IMR-90 (cell line): ENCODE data around the gene CBLIF. TPM values are rescaled to one million over a fixed set of nuclear protein-coding genes. Genes with fewer than 3 reads are reported as not detected.

Source experiments
- ATAC-seq: fragments of 200-7000 bp; cut with Tn5 transposase; 2 replicates; pipeline ENCODE4 v1.9.1; 2020; ENCODE audit warnings: low read depth, mild to moderate bottlenecking, moderate library complexity
- Bru-seq: library from RNA; stranded (reverse); fragments of 400-500 nt; gene quantifications from one replicate; lab custom pipeline; 2021; lab: Mats Ljungman, UMichigan
- BruChase-seq, 2 experiments: library from RNA; stranded (reverse); fragments of 400-500 nt; gene quantifications; one replicate each; lab custom pipeline; 2021; lab: Mats Ljungman, UMichigan
- BruUV-seq: library from RNA; stranded (reverse); fragments of 400-500 nt; replicated peaks from 2 replicates; lab custom pipeline; 2021; lab: Mats Ljungman, UMichigan
- CTCF ChIA-PET: fragments of 300-600 bp; formaldehyde crosslinking; extraction: SDS; loops from one replicate; lab custom pipeline; 2021; ENCODE audit warnings: antibody characterized with exemption; lab: Yijun Ruan, JAX
- POLR2A ChIA-PET: fragments of 300-600 bp; sonication (Branson Sonifier 250); formaldehyde crosslinking; loops from one replicate; lab custom pipeline; 2022; ENCODE audit warnings: antibody characterized with exemption; ENCODE audit not compliant: unreplicated experiment; lab: Charles Lee
- DNase-seq: peaks from one replicate; pipeline ENCODE4 v3.0.0; 2013
- H2AFZ ChIP-seq: replicated peaks from 2 replicates; pipeline ENCODE3; 2013; ENCODE audit warnings: low read length, mild to moderate bottlenecking; ENCODE audit not compliant: poor library complexity
- H2AK5ac ChIP-seq: 2 replicates; pipeline ENCODE4 v1.6.1; 2013; ENCODE audit warnings: low read depth, low read length, inconsistent platforms
- H2AK9ac ChIP-seq: replicated peaks from 2 replicates; pipeline ENCODE3; 2013; ENCODE audit warnings: mild to moderate bottlenecking, low read depth, low read length, moderate library complexity; ENCODE audit not compliant: poor library complexity
- H2BK120ac ChIP-seq: 2 replicates; pipeline ENCODE4 v1.6.1; 2013; ENCODE audit warnings: low read depth, low read length, inconsistent platforms
- H2BK15ac ChIP-seq: 3 replicates; pipeline ENCODE4 v1.6.1; 2013; ENCODE audit warnings: low read depth, low read length, inconsistent platforms
- H2BK20ac ChIP-seq: 2 replicates; pipeline ENCODE4 v1.6.1; 2013; ENCODE audit warnings: low read depth, mild to moderate bottlenecking, inconsistent platforms, low read length, moderate library complexity
- H2BK5ac ChIP-seq: 2 replicates; pipeline ENCODE4 v1.6.1; 2013; ENCODE audit warnings: mild to moderate bottlenecking, low read depth, low read length, inconsistent platforms; ENCODE audit not compliant: poor library complexity, severe bottlenecking
- H3K14ac ChIP-seq: replicated peaks from 2 replicates; pipeline ENCODE4 v1.6.1; 2013; ENCODE audit warnings: low read depth, low read length, inconsistent platforms
- H3K18ac ChIP-seq: 2 replicates; pipeline ENCODE4 v1.6.1; 2013; ENCODE audit warnings: low read depth, low read length, control low read depth
- H3K23ac ChIP-seq: 2 replicates; pipeline ENCODE4 v1.6.1; 2013; ENCODE audit warnings: low read depth, low read length, inconsistent platforms
- H3K27ac ChIP-seq: 2 replicates; pipeline ENCODE4 v1.5.1; 2013; ENCODE audit warnings: mild to moderate bottlenecking, control low read depth, low read length; ENCODE audit not compliant: insufficient read depth
- H3K27me3 ChIP-seq: 2 replicates; pipeline ENCODE4 v1.6.1; 2013; ENCODE audit warnings: low read length; ENCODE audit not compliant: control insufficient read depth, insufficient read depth
- H3K36me3 ChIP-seq: 2 replicates; pipeline ENCODE4 v1.6.1; 2013; ENCODE audit warnings: low read length, mixed read lengths; ENCODE audit not compliant: control insufficient read depth, insufficient read depth
- H3K4ac ChIP-seq: 2 replicates; pipeline ENCODE4 v1.6.1; 2013; ENCODE audit warnings: low read depth, low read length, inconsistent platforms
- H3K4me1 ChIP-seq: 2 replicates; pipeline ENCODE4 v1.6.1; 2013; ENCODE audit warnings: low read length, mixed read lengths; ENCODE audit not compliant: control insufficient read depth, insufficient read depth
- H3K4me2 ChIP-seq: 2 replicates; pipeline ENCODE4 v1.6.1; 2013; ENCODE audit warnings: low read depth, mild to moderate bottlenecking, control low read depth, low read length, moderate library complexity
- H3K4me3 ChIP-seq: 2 replicates; pipeline ENCODE4 v1.5.1; 2013; ENCODE audit warnings: low read depth, mild to moderate bottlenecking, control low read depth, low read length, moderate library complexity; ENCODE audit not compliant: insufficient read depth
- H3K56ac ChIP-seq: 2 replicates; pipeline ENCODE4 v1.6.1; 2013; ENCODE audit warnings: low read length, inconsistent platforms; ENCODE audit not compliant: insufficient read depth; ENCODE audit errors: extremely low read depth
- H3K79me1 ChIP-seq, 2 experiments: 2 replicates each; pipeline ENCODE4 v1.6.1; 2013; ENCODE audit warnings: low read length in 2 of 2, inconsistent platforms in 1 of 2, low read depth in 1 of 2
- H3K9ac ChIP-seq: 2 replicates; pipeline ENCODE4 v1.6.1; 2013; ENCODE audit warnings: low read depth, low read length, control low read depth
- H3K9me1 ChIP-seq: 2 replicates; pipeline ENCODE4 v1.6.1; 2013; ENCODE audit warnings: low read length, inconsistent platforms; ENCODE audit not compliant: insufficient read depth
- H3K9me3 ChIP-seq: 2 replicates; pipeline ENCODE4 v1.6.1; 2013; ENCODE audit warnings: low read length; ENCODE audit not compliant: control insufficient read depth, insufficient read depth
- H4K20me1 ChIP-seq: 2 replicates; pipeline ENCODE4 v1.6.1; 2013; ENCODE audit warnings: low read length, inconsistent platforms; ENCODE audit not compliant: insufficient read depth
- H4K5ac ChIP-seq: 2 replicates; pipeline ENCODE4 v1.6.1; 2013; ENCODE audit warnings: mild to moderate bottlenecking, low read depth, low read length, control low read depth
- H4K8ac ChIP-seq, 2 experiments: 2 replicates each; pipeline ENCODE4 v1.6.1; 2013; ENCODE audit warnings: low read depth in 2 of 2, low read length in 2 of 2, control low read depth in 1 of 2, inconsistent platforms in 1 of 2
- H4K91ac ChIP-seq: 2 replicates; pipeline ENCODE4 v1.6.1; 2013; ENCODE audit warnings: low read depth, low read length, inconsistent platforms; ENCODE audit not compliant: insufficient read depth
- CHD1 ChIP-seq: IDR thresholded peaks from 2 replicates; pipeline ENCODE4 v1.6.1; 2012; ENCODE audit warnings: low read depth, low read length, improper control_type of control experiment
- CTCF ChIP-seq: conservative IDR thresholded peaks from 2 replicates; pipeline ENCODE4 v1.5.1; 2012; ENCODE audit warnings: mild to moderate bottlenecking, low read depth, low read length, improper control_type of control experiment
- MAFK ChIP-seq: IDR thresholded peaks from 2 replicates; pipeline ENCODE4 v1.6.1; 2012; ENCODE audit warnings: low read depth, low read length, improper control_type of control experiment
- MAZ ChIP-seq: IDR thresholded peaks from 2 replicates; pipeline ENCODE4 v1.6.1; 2012; ENCODE audit warnings: low read depth, mild to moderate bottlenecking, low read length, improper control_type of control experiment, moderate library complexity, borderline replicate concordance
- NFE2L2 ChIP-seq: fragments of 150-350 bp; IDR thresholded peaks from 2 replicates; pipeline ENCODE4 v1.6.1; 2016; ENCODE audit warnings: low read depth, mild to moderate bottlenecking, low read length
- RAD21 ChIP-seq: IDR thresholded peaks from 2 replicates; pipeline ENCODE4 v1.6.1; 2012; ENCODE audit warnings: low read length, improper control_type of control experiment
- RCOR1 ChIP-seq: IDR thresholded peaks from 2 replicates; pipeline ENCODE4 v1.6.1; 2012; ENCODE audit warnings: mild to moderate bottlenecking, low read length, improper control_type of control experiment; ENCODE audit not compliant: insufficient replicate concordance
- RFX5 ChIP-seq: IDR thresholded peaks from 2 replicates; pipeline ENCODE4 v1.8.0; 2012; ENCODE audit warnings: low read depth, mild to moderate bottlenecking, low read length, moderate library complexity
- SMC3 ChIP-seq: fragments of 150-350 bp; IDR thresholded peaks from 2 replicates; pipeline ENCODE4 v1.6.1; 2016; ENCODE audit warnings: low read depth, mild to moderate bottlenecking, antibody characterized with exemption, low read length, moderate library complexity
- USF2 ChIP-seq: fragments of 150-350 bp; IDR thresholded peaks from 2 replicates; pipeline ENCODE4 v1.6.1; 2017; ENCODE audit warnings: mild to moderate bottlenecking, antibody characterized with exemption, low read length, low read depth
- WGBS, 2 experiments: methylation state at CpG; one replicate each; pipeline versions ENCODE4 v1.1.5 to v1.1.7; 2013; ENCODE audit warnings: missing lambda C conversion rate in 2 of 2; ENCODE audit not compliant: insufficient read length in 1 of 2; ENCODE audit errors: extremely low coverage in 2 of 2; 5-methylcytosine and 5-hydroxymethylcytosine counted together
- dilution Hi-C: fragments of 300-500 bp; cut with HindIII; formaldehyde crosslinking; loops from one replicate; pipeline ENCODE4 v1.14.3; 2018; ENCODE audit warnings: low sequenced_read_pairs; ENCODE audit not compliant: unreplicated experiment
- in situ Hi-C: fragments of 300-500 bp; cut with MboI; formaldehyde crosslinking; loops from 3 replicates; pipeline ENCODE4 v1.14.3; 2019; ENCODE audit warnings: low sequenced_read_pairs, inconsistent platforms, mixed read lengths
- intact Hi-C: fragments of 100-400 bp; cut with micrococcal nuclease; formaldehyde crosslinking; loops from 2 replicates; pipeline ENCODE4 v1.10.0; 2022
- long read RNA-seq: library from polyadenylated mRNA; unstranded; transcript quantifications from one replicate; pipeline ENCODE4 v2.0.0, GENCODE V29; 2021; ENCODE audit not compliant: unreplicated experiment
- polyA plus RNA-seq, 3 experiments: library from polyadenylated mRNA; depleted of rRNA; stranded (reverse); fragments of >200 nt; gene quantifications; 2 replicates each; pipeline ENCODE4 v1.2.3, GENCODE V29; 2012; ENCODE audit warnings: low replicate concordance in 1 of 3
- total RNA-seq: library from RNA; depleted of rRNA; stranded (reverse); fragments of >200 nt; gene quantifications from 2 replicates; pipeline ENCODE4 v1.2.3, GENCODE V29; 2012; rRNA removed

Gene CBLIF
- total RNA-seq = not detected in 2 replicates
- not detected in 2 replicates for polyA plus RNA-seq (2012; rRNA removed)
- polyA plus RNA-seq (2012; cell fraction: cytosol; rRNA removed) = not detected in 2 replicates
- not detected in 2 replicates for polyA plus RNA-seq (2012; cell fraction: nucleus; rRNA removed; ENCODE audit: low replicate concordance)
- not detected for Bru-seq, nascent RNA
- BruChase-seq, experiment 1, labeled RNA remaining after a 6-hour chase = not detected
- not detected for BruChase-seq, experiment 2, labeled RNA remaining after a 2-hour chase
- long read RNA-seq = 0 reads

GRCh38 chr11:59845399-59845798 lies at the start of gene CBLIF:
Gene CBLIF (minus strand): TSS chr11:59845499. CDS start chr11:59845453, 46 bp downstream.
- H3K23ac ChIP-seq = no peak within 1 kb of the TSS
- no peak for TF ChIP-seq SMC3
- no peak for TF ChIP-seq MAFK
- TF ChIP-seq MAZ = no peak
- TF ChIP-seq RAD21 = no peak
- no peak for TF ChIP-seq CHD1
- TF ChIP-seq RCOR1 = no peak
- TF ChIP-seq CTCF = no peak
- TF ChIP-seq NFE2L2 = no peak
- no peak for TF ChIP-seq USF2
- TF ChIP-seq RFX5 = no peak
- no peaks in the 10 kb centered on the region for H3K79me1 ChIP-seq
- H2AFZ ChIP-seq = no peak within 1 kb of the TSS
- H3K27ac ChIP-seq = no peak within 1 kb of the TSS
- no peak within 1 kb of the TSS for H4K8ac ChIP-seq
- no peaks in the 10 kb centered on the region for H3K9me1 ChIP-seq
- ChIA-PET CTCF (no interaction called here), POLR2A (no interaction called here)
- H3K18ac ChIP-seq = no peak within 1 kb of the TSS
- no peak within 1 kb of the TSS for H2BK120ac ChIP-seq
- no peaks in the 10 kb centered on the region; the same call in 1 of the 2 replicates for H3K27me3 ChIP-seq
- no peak within 1 kb of the TSS for H3K14ac ChIP-seq
- WGBS, 2 experiments = 78% methylated on average over 3 of the region's 4 CpGs; no CpG with 5 or more reads in 1 of the 2 experiments
- H2AK5ac ChIP-seq = no peak within 1 kb of the TSS
- dilution Hi-C loops = no loop called here
- H3K36me3 ChIP-seq = no peaks in the 10 kb centered on the region
- H4K20me1 ChIP-seq = no peaks in the 10 kb centered on the region
- no peak for DNase-seq
- in situ Hi-C loops = loop anchor here (25.0 kb wide), 1 partner anchor 342 kb away; the partner anchor contains the start of gene MS4A6A
- no peak within 1 kb of the TSS for H2AK9ac ChIP-seq
- no peak within 1 kb of the TSS for H3K9ac ChIP-seq
- no TSS peak for BruUV-seq
- H3K56ac ChIP-seq = no peak within 1 kb of the TSS
- no peak within 1 kb of the TSS for H2BK20ac ChIP-seq
- no peak within 1 kb of the TSS for H3K4me2 ChIP-seq
- no peak for ATAC-seq
- no peak within 1 kb of the TSS for H3K4me3 ChIP-seq
- H4K5ac ChIP-seq = no peak within 1 kb of the TSS
- no peak within 1 kb of the TSS for H2BK5ac ChIP-seq
- H3K9me3 ChIP-seq = no peaks in the 10 kb centered on the region
- no peaks in the 10 kb centered on the region for H3K4me1 ChIP-seq
- no peak within 1 kb of the TSS for H3K4ac ChIP-seq
- no peak within 1 kb of the TSS for H2BK15ac ChIP-seq
- intact Hi-C loops = no loop called here
- H4K91ac ChIP-seq = no peak within 1 kb of the TSS
